ENCODE measurements around the gene POLDIP2. TPM values are rescaled to one million over a fixed set of nuclear protein-coding genes. Genes with fewer than 3 reads are reported as not detected.

The POLDIP2 gene
- total and polyA plus RNA-seq, 8 donors: 56.0 to 76.8 (median 63.1) TPM

DNA sequence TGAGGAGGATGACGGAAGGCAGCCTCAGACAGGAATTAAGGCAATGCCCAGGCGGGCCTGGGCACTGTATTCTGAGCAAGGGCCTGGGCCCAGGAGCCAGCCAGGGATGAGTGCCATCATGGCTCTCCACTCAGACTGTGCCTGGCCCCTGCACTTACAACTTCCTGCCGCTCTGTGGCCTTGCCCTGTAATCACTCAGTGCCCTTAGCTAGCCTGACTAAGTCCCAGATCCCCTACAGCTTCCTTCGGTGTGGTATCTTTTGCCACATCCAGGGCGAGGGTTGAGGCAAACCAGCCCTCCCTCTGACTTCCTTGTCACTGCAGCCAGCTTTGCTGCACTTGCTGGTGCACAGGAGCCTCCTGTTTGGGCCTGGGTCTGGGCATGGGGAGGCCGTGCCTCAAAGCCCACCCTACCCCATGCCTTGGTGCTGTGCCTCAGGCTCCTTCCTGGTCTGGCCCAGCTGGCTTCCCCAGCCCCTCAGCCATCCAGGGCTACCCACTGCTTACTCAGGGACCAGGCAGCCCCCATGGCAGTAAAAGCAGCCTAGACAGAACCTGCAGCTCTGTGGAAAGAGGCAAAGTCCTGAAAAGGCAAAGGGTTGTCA, 39.4 kb upstream of the POLDIP2 start:
- Histone ChIP-seq H3K27ac (no peak overlapping the region), H3K4me1 (peaks cover 0 to 17% of the 10 kb centered on the region in 2 donors), H3K9me3 (no peaks in the 10 kb centered on the region), H3K36me3 (peaks cover 0 to 48% of the 10 kb centered on the region in 2 donors), H3K4me3 (no peak overlapping the region), H3K27me3 (no peaks in the 10 kb centered on the region)
- TF ChIP-seq, protein P1, sequence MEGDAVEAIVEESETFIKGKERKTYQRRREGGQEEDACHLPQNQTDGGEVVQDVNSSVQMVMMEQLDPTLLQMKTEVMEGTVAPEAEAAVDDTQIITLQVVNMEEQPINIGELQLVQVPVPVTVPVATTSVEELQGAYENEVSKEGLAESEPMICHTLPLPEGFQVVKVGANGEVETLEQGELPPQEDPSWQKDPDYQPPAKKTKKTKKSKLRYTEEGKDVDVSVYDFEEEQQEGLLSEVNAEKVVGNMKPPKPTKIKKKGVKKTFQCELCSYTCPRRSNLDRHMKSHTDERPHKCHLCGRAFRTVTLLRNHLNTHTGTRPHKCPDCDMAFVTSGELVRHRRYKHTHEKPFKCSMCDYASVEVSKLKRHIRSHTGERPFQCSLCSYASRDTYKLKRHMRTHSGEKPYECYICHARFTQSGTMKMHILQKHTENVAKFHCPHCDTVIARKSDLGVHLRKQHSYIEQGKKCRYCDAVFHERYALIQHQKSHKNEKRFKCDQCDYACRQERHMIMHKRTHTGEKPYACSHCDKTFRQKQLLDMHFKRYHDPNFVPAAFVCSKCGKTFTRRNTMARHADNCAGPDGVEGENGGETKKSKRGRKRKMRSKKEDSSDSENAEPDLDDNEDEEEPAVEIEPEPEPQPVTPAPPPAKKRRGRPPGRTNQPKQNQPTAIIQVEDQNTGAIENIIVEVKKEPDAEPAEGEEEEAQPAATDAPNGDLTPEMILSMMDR (IDR thresholded peaks at IDR 0.05): no peak
- ATAC-seq (no peak), DNase-seq (no peak)
- intact Hi-C loops (cut with DNase I): no loop called here

GRCh38 chr17:28395968-28396367, 38.6 kb upstream of the POLDIP2 start:
- no peak for DNase-seq
- H3K27me3 ChIP-seq: no peaks in the 10 kb centered on the region
- H3K9me3 ChIP-seq: no peaks in the 10 kb centered on the region
- TF ChIP-seq, protein P1 (IDR thresholded peaks at IDR 0.05): no peak
- H3K36me3 ChIP-seq: peaks cover 0 to 54% of the 10 kb centered on the region in 2 donors
- H3K27ac ChIP-seq: no peak overlapping the region
- intact Hi-C loops (cut with DNase I): no loop called here
- ATAC-seq: no peak
- peaks cover 0 to 15% of the 10 kb centered on the region in 2 donors for H3K4me1 ChIP-seq
- H3K4me3 ChIP-seq: no peak overlapping the region

GRCh38 chr17:28395426-28395825, 38.1 kb upstream of the POLDIP2 start:
- H3K27ac ChIP-seq: no peak overlapping the region
- H3K27me3 ChIP-seq: no peaks in the 10 kb centered on the region
- ATAC-seq: no peak
- no peaks in the 10 kb centered on the region for H3K9me3 ChIP-seq
- no peak overlapping the region for H3K4me3 ChIP-seq
- peaks cover 0 to 15% of the 10 kb centered on the region in 2 donors for H3K4me1 ChIP-seq
- intact Hi-C loops (cut with DNase I): no loop called here
- no peak for DNase-seq
- TF ChIP-seq, protein P1 (IDR thresholded peaks at IDR 0.05): no peak
- H3K36me3 ChIP-seq: peaks cover 0 to 57% of the 10 kb centered on the region in 2 donors

GRCh38 chr17:28394337-28395116, 37.2 kb upstream of the POLDIP2 start:
- peaks cover 0 to 14% of the 10 kb centered on the region in 2 donors for H3K4me1 ChIP-seq
- H3K36me3 ChIP-seq: peaks cover 0 to 59% of the 10 kb centered on the region in 2 donors
- no peak overlapping the region for H3K4me3 ChIP-seq
- no peak for DNase-seq
- no peak for ATAC-seq
- TF ChIP-seq, protein P1 (IDR thresholded peaks at IDR 0.05): no peak
- intact Hi-C loops (cut with DNase I): no loop called here
- no peak overlapping the region for H3K27ac ChIP-seq
- no peaks in the 10 kb centered on the region for H3K27me3 ChIP-seq
- no peaks in the 10 kb centered on the region for H3K9me3 ChIP-seq

DNA sequence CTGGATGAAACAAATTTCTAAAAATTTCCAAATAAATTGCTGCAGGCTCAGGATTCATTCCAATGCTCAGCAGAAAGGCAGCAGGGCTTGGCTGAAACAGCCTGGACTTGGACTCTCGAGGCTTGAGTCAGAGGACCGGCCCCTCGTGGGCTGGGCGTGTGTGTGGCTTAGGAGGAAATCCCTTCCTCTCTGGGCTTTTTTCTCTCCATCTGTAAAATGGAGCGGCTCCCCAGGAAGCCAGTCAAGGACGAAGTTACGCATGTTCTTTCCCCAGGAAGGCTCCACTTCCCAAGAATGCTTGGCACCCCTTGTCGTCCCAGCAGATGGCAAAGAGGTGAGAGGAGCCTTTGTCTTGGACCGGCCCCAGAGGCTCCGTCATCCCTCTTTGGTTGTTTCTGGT, 35.2 kb upstream of the POLDIP2 start:
- H3K9me3 ChIP-seq: no peaks in the 10 kb centered on the region
- no peak for ATAC-seq
- H3K4me1 ChIP-seq: no peaks in the 10 kb centered on the region
- no peak overlapping the region for H3K27ac ChIP-seq
- H3K36me3 ChIP-seq: peaks cover 0 to 69% of the 10 kb centered on the region in 2 donors
- TF ChIP-seq, protein P1 (IDR thresholded peaks at IDR 0.05): no peak
- no peaks in the 10 kb centered on the region for H3K27me3 ChIP-seq
- H3K4me3 ChIP-seq: no peak overlapping the region
- intact Hi-C loops (cut with DNase I): no loop called here
- no peak for DNase-seq
